Right lobe of liver (tissue), 4 donors: ENCODE measurements around the gene CAMTA1.

Experiments
- POLR2A ChIP-seq: fragments of 450-650 bp; IDR thresholded peaks from one replicate; pipeline ENCODE4 v1.6.1; 2017; ENCODE audit warnings: antibody characterized with exemption, mild to moderate bottlenecking
- TF ChIP-seq, protein P1 (sequence below), 4 donors: fragments of 200-600 bp in 3 of 4; fragments of 450-650 bp in 1 of 4; IDR thresholded peaks; one replicate each; pipeline versions ENCODE4 v1.5.1 to v1.8.0; 2016 to 2022; ENCODE audit warnings: antibody characterized with exemption in 4 of 4, mild to moderate bottlenecking in 2 of 4
- donor health status: DM: no; HTN: no; CAD: no.
- donor health status: DM: no; HTN: no; CAD: no.
- donor health status: DM: no; HTN: yes; CAD: no.

DNA sequence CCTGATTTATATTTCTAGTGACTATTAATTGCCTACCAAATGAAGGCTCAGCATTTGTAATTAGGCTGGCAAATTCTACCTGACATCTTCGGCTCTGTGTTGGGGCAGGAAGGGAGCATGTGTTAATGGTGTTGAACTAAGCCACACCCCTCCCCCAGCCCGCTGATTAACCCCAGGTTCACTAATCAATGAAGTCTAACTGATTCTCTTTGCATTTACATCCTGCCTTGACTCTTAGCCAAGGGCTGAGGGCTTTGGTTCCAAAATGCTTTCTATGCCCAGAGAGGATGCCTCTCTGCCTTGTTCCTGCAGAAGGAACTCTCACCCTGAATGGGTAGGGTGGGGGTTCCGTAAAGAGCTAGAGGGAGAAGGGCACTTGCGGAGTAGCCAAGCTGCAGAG lies 393.1 kb downstream of the CAMTA1 start:
- TF ChIP-seq, protein P1, sequence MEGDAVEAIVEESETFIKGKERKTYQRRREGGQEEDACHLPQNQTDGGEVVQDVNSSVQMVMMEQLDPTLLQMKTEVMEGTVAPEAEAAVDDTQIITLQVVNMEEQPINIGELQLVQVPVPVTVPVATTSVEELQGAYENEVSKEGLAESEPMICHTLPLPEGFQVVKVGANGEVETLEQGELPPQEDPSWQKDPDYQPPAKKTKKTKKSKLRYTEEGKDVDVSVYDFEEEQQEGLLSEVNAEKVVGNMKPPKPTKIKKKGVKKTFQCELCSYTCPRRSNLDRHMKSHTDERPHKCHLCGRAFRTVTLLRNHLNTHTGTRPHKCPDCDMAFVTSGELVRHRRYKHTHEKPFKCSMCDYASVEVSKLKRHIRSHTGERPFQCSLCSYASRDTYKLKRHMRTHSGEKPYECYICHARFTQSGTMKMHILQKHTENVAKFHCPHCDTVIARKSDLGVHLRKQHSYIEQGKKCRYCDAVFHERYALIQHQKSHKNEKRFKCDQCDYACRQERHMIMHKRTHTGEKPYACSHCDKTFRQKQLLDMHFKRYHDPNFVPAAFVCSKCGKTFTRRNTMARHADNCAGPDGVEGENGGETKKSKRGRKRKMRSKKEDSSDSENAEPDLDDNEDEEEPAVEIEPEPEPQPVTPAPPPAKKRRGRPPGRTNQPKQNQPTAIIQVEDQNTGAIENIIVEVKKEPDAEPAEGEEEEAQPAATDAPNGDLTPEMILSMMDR (IDR thresholded peaks at IDR 0.05) = no peak
- no peak for TF ChIP-seq POLR2A
